NCI-H1048 (cell line): ENCODE measurements around the gene CMTM5.

Source experiments
- DNase-seq: peaks from one replicate; lab custom pipeline; 2025; lab: John Stamatoyannopoulos, UW

CMTM5 gene

GRCh38 chr14:23376482-23377197 lies at the start of gene CMTM5:
TSS of gene CMTM5 (plus strand) at chr14:23377046. CDS start at chr14:23377252, 206 bp downstream.
- DNase-seq, result no peak

DNA sequence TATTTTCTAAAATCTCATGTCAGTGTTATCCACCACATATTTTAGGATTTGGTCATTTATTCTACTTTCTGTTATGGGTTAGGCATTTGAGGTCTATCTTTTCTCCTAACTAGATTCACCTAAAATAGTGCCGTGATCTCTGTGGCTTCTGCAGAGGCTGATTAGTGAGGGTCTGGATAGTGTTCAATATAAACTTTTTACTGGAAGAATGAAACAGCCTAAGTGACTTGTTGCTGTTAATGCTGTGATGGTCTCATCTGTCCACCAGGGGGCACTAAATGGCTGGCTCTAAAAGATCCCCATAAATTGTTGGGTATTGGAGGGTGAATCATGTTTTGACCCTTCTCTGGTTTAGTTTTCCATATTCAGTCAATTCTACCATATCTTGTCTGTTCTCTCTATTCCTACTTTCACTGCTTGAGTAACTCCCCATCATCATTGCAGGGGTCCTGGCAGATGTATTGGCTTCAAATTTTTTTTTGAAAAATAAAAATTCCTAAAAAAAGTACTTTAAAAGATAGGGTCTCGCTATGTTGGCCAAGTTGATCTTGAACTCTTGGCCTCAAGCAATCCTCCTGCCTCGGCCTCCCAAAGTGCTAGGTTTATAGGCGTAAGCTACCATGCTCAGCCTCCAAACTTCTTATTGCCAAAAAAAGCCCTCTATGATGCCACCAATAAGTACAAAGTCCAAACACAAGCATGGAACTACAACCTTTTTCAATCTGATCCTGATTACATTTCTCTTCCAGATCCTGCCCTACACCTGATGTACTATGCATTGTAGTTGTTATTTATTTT lies 48.7 kb upstream of the CMTM5 start:
- peak; percentile 19 for DNase-seq

DNA sequence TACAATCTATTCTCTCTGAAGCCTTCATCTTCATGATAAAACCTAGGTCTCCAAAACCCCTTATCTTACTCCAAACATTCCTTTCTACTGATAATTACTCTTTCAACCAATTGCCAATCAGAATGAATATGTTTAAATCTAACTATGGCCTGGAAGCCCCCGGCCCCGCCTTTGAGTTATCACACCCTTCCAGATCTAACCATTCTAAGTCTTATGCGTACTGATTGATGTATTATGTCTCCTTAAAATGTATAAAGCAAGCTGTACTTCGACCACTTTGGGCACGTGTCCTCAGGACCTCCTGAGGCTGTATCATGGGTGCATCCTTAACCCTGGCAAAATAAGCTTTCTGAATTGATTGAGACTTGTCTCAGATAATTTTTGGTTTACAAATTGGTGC lies 41.2 kb upstream of the CMTM5 start:
- DNase-seq, result no peak

DNA sequence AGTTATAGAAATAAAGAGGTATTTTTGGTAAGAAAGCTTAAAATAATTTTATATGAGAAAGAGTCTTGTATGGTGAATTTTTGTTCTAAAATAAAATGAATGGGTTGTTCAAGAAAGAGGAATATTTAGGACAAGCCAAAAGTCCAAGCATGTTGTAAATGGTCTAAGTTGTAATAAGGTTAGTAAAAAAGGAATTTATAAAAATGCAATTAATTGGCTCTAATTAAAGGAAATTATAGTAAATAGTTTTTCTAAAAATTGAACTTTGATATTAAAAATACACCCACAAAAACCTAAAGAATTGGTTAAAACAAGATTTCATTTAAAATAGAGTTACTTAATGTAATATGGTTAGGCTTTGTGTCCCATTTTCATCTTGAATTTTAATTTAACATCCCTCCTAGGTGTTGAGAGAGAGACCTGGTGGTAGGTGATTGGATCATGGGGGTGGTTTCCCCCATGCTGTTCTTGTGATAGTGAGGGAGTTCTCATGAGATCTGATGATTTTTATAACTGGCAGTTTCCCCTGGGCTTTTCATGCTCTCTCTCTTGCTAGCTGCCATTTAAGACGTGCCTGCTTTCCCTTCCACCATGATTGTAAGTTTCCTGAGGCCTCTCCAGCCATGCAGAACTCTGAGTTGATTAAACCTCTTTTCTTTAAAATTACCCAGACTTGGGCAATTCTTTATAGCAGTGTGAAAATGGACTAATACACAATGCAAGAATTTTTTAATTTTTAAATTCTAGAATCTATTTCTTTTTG lies 37.2 kb upstream of the CMTM5 start:
- DNase-seq, result no peak

- DNase-seq, result no peak
Measured at GRCh38 chr14:23344481-23344880, 32.4 kb upstream of the CMTM5 start.

DNA sequence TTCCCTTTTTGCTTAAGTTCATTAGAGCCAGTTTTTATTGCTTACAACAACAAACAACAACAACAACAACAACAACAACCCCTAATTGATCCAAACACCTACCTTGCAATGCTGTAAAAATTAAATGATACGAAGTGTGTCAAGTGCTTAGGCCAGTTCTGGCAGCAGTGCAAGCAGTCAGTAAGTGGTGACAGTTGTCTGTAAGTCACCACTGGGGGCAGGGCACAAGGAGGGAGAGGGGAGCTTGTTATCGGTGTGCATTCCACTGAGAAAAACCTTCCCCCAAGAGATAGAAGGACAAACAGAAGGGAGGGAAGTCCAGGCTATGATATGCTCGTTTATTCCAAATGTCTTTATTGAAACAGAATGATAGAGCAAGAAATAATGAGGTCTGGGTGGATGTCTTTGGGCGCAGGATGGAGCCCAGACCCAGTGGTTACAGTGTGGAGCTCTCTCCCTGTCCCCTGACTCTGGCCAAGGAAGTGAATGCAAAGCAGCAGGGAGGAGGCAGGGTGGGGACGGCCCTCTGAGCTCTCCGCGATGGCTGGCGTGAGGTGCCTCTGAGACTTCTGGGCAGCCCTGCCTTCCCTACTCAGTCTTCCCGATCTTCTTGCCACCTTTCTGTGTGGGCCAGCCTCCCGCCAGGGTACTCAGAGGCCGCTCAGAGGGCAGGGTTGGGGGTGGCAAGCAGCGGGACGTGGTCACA lies 30.7 kb upstream of the CMTM5 start:
- no peak for DNase-seq

DNA sequence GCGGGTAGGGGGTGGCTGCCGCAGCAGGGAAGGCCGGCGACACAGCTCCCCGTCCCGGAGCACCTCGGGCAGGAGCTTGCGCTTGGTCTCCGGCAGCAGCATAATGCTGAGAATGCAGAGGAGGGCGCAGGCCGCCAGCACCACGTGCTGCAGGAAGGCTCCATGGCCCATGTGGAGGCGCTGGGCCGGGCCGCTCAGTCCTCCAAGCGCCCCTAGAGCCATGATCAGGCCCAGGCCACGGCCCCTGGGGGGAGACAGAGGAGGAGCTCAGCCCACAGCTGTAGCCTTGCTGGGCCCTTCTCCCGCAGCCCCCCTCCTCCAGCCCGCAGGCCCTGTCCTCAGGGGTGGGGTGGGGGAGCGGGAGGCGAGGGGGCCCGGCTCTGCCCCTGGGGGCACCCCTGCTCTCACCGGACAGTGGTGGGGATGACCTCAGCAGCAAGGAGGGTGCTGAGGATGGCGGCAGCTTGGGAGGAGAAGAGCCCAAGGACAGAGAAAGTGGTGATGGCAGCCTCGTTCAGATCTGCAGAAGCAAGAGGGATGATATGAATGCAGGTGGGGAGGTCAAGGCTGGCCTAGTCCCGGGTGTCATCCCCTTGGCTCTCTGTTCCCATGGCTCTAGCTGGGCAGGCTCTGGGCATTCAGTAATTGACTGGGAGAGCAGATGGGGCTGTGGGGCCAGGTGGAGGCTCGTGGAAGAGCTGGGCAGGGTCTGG lies 30.0 kb upstream of the CMTM5 start:
- no peak for DNase-seq

GRCh38 chr14:23347406-23348296 lies 29.2 kb upstream of the CMTM5 start:
- DNase-seq, result no peak

- no peak for DNase-seq
Measured at GRCh38 chr14:23348297-23348655, 28.6 kb upstream of the CMTM5 start.

- no peak for DNase-seq
Measured at GRCh38 chr14:23349156-23349845, 27.5 kb upstream of the CMTM5 start.

- no peak for DNase-seq
Measured at GRCh38 chr14:23351681-23352505, 25.0 kb upstream of the CMTM5 start.

GRCh38 chr14:23352506-23353432 lies 24.1 kb upstream of the CMTM5 start, which contains the start of gene SLC22A17:
TSS of gene SLC22A17 (minus strand) at chr14:23352887.
- peak; percentile 47 for DNase-seq

- no peak for DNase-seq
Measured at GRCh38 chr14:23353433-23353780, 23.4 kb upstream of the CMTM5 start.

- no peak for DNase-seq
Measured at GRCh38 chr14:23354990-23355389, 21.9 kb upstream of the CMTM5 start.

DNA sequence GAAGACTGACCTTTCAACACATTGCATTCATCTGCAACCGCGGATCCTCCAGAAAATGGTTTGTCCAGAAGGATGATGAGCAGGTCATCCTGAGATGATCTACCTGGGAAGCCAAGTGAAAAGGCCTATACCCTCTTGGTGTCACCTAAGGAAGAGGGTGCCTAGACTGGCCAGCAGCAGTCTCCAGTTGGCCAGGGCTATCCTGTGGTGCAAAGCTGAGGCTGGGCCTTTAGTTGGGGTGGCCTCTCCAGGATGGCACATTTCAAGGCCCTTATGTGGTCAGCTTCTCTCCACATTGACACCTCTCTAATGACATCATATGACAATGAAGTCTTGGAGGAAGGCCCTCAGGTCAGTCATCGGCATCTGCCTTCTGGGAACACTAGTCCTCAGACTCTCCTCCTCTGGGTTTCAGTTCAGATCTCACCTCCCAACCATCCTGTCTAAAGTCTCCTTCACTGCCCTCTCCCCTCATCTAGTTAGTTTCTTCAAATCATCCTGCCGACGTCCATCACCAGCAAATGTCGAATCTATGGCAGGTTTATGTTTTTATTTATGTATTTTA lies 20.9 kb upstream of the CMTM5 start:
- DNase-seq, result no peak

DNA sequence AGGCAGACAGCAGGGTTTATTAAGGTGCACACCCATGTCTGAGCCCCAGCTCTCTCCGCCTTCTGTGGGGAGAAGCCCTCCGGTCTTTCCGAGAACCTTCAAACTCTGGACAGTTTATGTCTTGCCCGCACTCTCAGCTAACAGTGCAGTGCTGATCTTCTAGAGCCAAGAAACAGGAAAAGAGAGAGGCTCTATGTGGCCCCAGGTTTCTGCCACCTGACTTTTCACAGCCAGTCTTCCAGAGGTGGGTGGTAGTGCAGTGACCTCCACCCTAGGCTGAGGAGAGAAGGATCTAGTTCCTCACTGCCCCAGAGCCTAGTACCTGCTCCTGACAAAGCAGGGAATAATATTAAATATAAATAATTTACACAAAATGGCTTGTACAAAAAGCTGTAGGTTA lies 20.2 kb upstream of the CMTM5 start:
- no peak for DNase-seq

GRCh38 chr14:23357261-23357660 lies 19.6 kb upstream of the CMTM5 start:
- DNase-seq, result no peak

- no peak for DNase-seq
Measured at GRCh38 chr14:23358042-23358441, 18.8 kb upstream of the CMTM5 start.
